LHCN-M2 (cell line): Measurements from ENCODE around the gene WSB2. TPM values are rescaled to one million over a fixed set of nuclear protein-coding genes. Genes with fewer than 3 reads are reported as not detected.
"Not testable (repeated sequence)": the region's sequence is repeated elsewhere in the genome, so short reads cannot be mapped to it uniquely, and the experiment has no call there.

Experiments used
- DNase-seq: peaks from one replicate; pipeline ENCODE4 v3.0.0-alpha.2; 2012; ENCODE audit warnings: low read depth
- total RNA-seq: library from RNA; depleted of rRNA; stranded (reverse); fragments of >200 nt; gene quantifications from 2 replicates; pipeline ENCODE4 v1.2.3, GENCODE V29; 2014

WSB2 gene
- total RNA-seq, 1 experiment from 2014 or later = 126 TPM

GRCh38 chr12:118035190-118036041, 25.6 kb downstream of the WSB2 start:
- peak; percentile 47 for DNase-seq

GRCh38 chr12:118034429-118035189, 26.4 kb downstream of the WSB2 start:
- DNase-seq = peak; percentile 46

GRCh38 chr12:118033902-118034301, 27.1 kb downstream of the WSB2 start:
- DNase-seq = no peak

GRCh38 chr12:118033323-118033722, 27.7 kb downstream of the WSB2 start:
- no peak for DNase-seq

- no peak for DNase-seq
These were observed 28.8 kb downstream of the WSB2 start for GRCh38 chr12:118032188-118032587.

- no peak for DNase-seq
These were observed 31.8 kb downstream of the WSB2 start for GRCh38 chr12:118029166-118029565.

GRCh38 chr12:118025168-118025567, 35.8 kb downstream of the WSB2 start:
- DNase-seq = no peak

GRCh38 chr12:118023301-118023860, 37.6 kb downstream of the WSB2 start:
- no peak for DNase-seq

- no peak for DNase-seq
These were observed 38.3 kb downstream of the WSB2 start for GRCh38 chr12:118022728-118023109.

GRCh38 chr12:118022097-118022727, 38.8 kb downstream of the WSB2 start:
- not testable (repeated sequence) for DNase-seq

GRCh38 chr12:118020036-118020435, 40.9 kb downstream of the WSB2 start:
- DNase-seq = no peak

- no peak for DNase-seq
These were observed 43.1 kb downstream of the WSB2 start for GRCh38 chr12:118017926-118018325.

GRCh38 chr12:118016424-118017264, 44.3 kb downstream of the WSB2 start, which contains the start of gene RFC5:
RFC5 (plus strand) TSS chr12:118016703; CDS start chr12:118016828, 125 bp downstream.
- peak; percentile 95 for DNase-seq

- DNase-seq = no peak
These were observed 45.0 kb downstream of the WSB2 start for GRCh38 chr12:118015944-118016343.

GRCh38 chr12:118015306-118015705, 45.7 kb downstream of the WSB2 start:
- DNase-seq = no peak

GRCh38 chr12:118013283-118013682, 47.7 kb downstream of the WSB2 start:
- DNase-seq = no peak

- DNase-seq = no peak
These were observed 49.0 kb downstream of the WSB2 start for GRCh38 chr12:118011961-118012360.

GRCh38 chr12:118011377-118011776, 49.6 kb downstream of the WSB2 start:
- DNase-seq = no peak

- DNase-seq = no peak
These were observed 50.1 kb downstream of the WSB2 start for GRCh38 chr12:118010903-118011302.

GRCh38 chr12:117999806-118000205, 61.2 kb downstream of the WSB2 start:
- DNase-seq = not testable (repeated sequence)

- no peak for DNase-seq
These were observed 62.3 kb downstream of the WSB2 start for GRCh38 chr12:117998719-117999118.
